T-helper 1 cell treated with Interleukin-12 subunit alpha and Interleukin-12 subunit beta and Interleukin-4 antibody, amounts not matched to agents 30 ng/mL and 1 ng/mL, for 36 hours (primary cell): ENCODE results near the gene SRSF11. TPM values are rescaled to one million over a fixed set of nuclear protein-coding genes. Genes with fewer than 3 reads are reported as not detected.

Experiments used
- intact Hi-C: fragments of 100-400 bp; cut with micrococcal nuclease; formaldehyde crosslinking; loops from one replicate; pipeline ENCODE4 v1.15.1; 2024
- total RNA-seq: library from RNA; stranded (reverse); gene quantifications from 2 replicates; pipeline ENCODE4 v1.2.3, GENCODE V29; 2022

Gene SRSF11
- total RNA-seq, 1 donor from 2014 or later: 198 TPM

GRCh38 chr1:70220015-70220414 lies 1.2 kb upstream of the SRSF11 start:
- intact Hi-C loops: loop anchor here (2.0 kb wide), 1 partner anchor 1723 kb away; the partner anchor contains the start of gene DEPDC1

GRCh38 chr1:70220517-70221237 lies 503 bp upstream of the SRSF11 start:
- intact Hi-C loops: loop anchor here (1.0 to 2.0 kb wide), 7 partner anchors 9 to 1724 kb away; partner anchors contain the start of genes ANKRD13C, DEPDC1, LRRC40 and ZRANB2

GRCh38 chr1:70222716-70223235 lies 1.6 kb downstream of the SRSF11 start:
- intact Hi-C loops: loop anchor here (2.0 kb wide), 1 partner anchor 14 kb away; no protein-coding TSS in a partner anchor

GRCh38 chr1:70224954-70225353 lies 3.8 kb downstream of the SRSF11 start:
- intact Hi-C loops: no loop called here

GRCh38 chr1:70227439-70227838 lies 6.3 kb downstream of the SRSF11 start:
- intact Hi-C loops: no loop called here

GRCh38 chr1:70228670-70229069 lies 7.5 kb downstream of the SRSF11 start:
- intact Hi-C loops: loop anchor here (2.0 kb wide), 1 partner anchor 18 kb away; no protein-coding TSS in a partner anchor

- intact Hi-C loops: no loop called here
These were observed 10.3 kb downstream of the SRSF11 start for GRCh38 chr1:70231475-70231874.

GRCh38 chr1:70234733-70235132 lies 13.6 kb downstream of the SRSF11 start:
- intact Hi-C loops: no loop called here

GRCh38 chr1:70239940-70240339 lies 18.8 kb downstream of the SRSF11 start:
- intact Hi-C loops: no loop called here

- intact Hi-C loops: loop anchor here (2.0 kb wide), 2 partner anchors 18 to 164 kb away; partner anchors contain the start of gene CTH
These were observed 25.9 kb downstream of the SRSF11 start for GRCh38 chr1:70247122-70247521.

GRCh38 chr1:70247768-70248167 lies 26.6 kb downstream of the SRSF11 start:
- intact Hi-C loops: loop anchor here (1.0 to 2.0 kb wide), 4 partner anchors 19 to 163 kb away; partner anchors contain the start of genes CTH, LRRC40 and SRSF11

- intact Hi-C loops: loop anchor here (1.0 kb wide), 2 partner anchors 27 to 43 kb away; partner anchors contain the start of genes LRRC40 and SRSF11
These were observed 27.5 kb downstream of the SRSF11 start for GRCh38 chr1:70248729-70249128.

- intact Hi-C loops: loop anchor here (5.0 kb wide), 1 partner anchor 256 kb away; no protein-coding TSS in a partner anchor
These were observed 35.5 kb downstream of the SRSF11 start for GRCh38 chr1:70256664-70257063.

GRCh38 chr1:70264839-70265238 lies 43.7 kb downstream of the SRSF11 start:
- intact Hi-C loops: no loop called here

- intact Hi-C loops: no loop called here
These were observed 44.8 kb downstream of the SRSF11 start for GRCh38 chr1:70265946-70266345.

GRCh38 chr1:70277875-70278274 lies 56.7 kb downstream of the SRSF11 start:
- intact Hi-C loops: no loop called here

GRCh38 chr1:70278710-70279109 lies 57.5 kb downstream of the SRSF11 start:
- intact Hi-C loops: no loop called here

GRCh38 chr1:70284366-70284765 lies 63.2 kb downstream of the SRSF11 start:
- intact Hi-C loops: no loop called here

- intact Hi-C loops: no loop called here
These were observed 65.3 kb downstream of the SRSF11 start for GRCh38 chr1:70286453-70286852.

- intact Hi-C loops: no loop called here
These were observed 67.0 kb downstream of the SRSF11 start for GRCh38 chr1:70288166-70288565.

GRCh38 chr1:70290218-70290617 lies 69.0 kb downstream of the SRSF11 start:
- intact Hi-C loops: no loop called here

- intact Hi-C loops: no loop called here
These were observed 72.1 kb downstream of the SRSF11 start for GRCh38 chr1:70293186-70293843.
